Measurements from ENCODE around the gene ZAP70. TPM values are rescaled to one million over a fixed set of nuclear protein-coding genes. Genes with fewer than 3 reads are reported as not detected.

The ZAP70 gene
- total RNA-seq, 1 experiment from 2014 or later, result 0.54 TPM

- Histone ChIP-seq H3K27me3 (ENCODE audit: control insufficient read depth, insufficient read depth, low read length) (no peaks in the 10 kb centered on the region), H3K27ac (ENCODE audit: low read length) (no peak overlapping the region), H3K36me3 (ENCODE audit: control insufficient read depth, insufficient read depth, low read length) (no peaks in the 10 kb centered on the region), H3K4me3 (ENCODE audit: low read depth in 2 of 2, low read length in 2 of 2) (no peak overlapping the region), H3K4me1 (ENCODE audit: control insufficient read depth, insufficient read depth, low read length) (no peaks in the 10 kb centered on the region), H3K9me3 (ENCODE audit: control insufficient read depth, insufficient read depth, low read depth, low read length) (no peaks in the 10 kb centered on the region)
- CTCF ChIA-PET, result no interaction called here
- ATAC-seq (no peak), DNase-seq (ENCODE audit: low read depth, low spot score) (no peak)
- no TSS peak for BruUV-seq (replicated peaks)
- no peak for TF ChIP-seq CTCF (IDR thresholded peaks at IDR 0.05)
- no peak for TF ChIP-seq REST (IDR thresholded peaks at IDR 0.05; ENCODE audit: insufficient read depth in 1 of 2, low read depth in 2 of 2, low read length in 1 of 2)
- no peak for TF ChIP-seq POLR2AphosphoS5 (IDR thresholded peaks at IDR 0.05; ENCODE audit: low read depth, low read length)
- TF ChIP-seq TCF7L2 (IDR thresholded peaks at IDR 0.05; ENCODE audit: low read depth, low read length), result no peak
- TF ChIP-seq SIN3A (IDR thresholded peaks at IDR 0.05; ENCODE audit: borderline replicate concordance, insufficient read depth, low read depth, low read length), result no peak
- POLR2A ChIA-PET, result no interaction called here
- intact Hi-C loops (cut with micrococcal nuclease; ENCODE audit: unreplicated experiment), result no loop called here
- in situ Hi-C loops (cut with HindIII; ENCODE audit: low pct_unique_long_range_greater_than_20kb, low sequenced_read_pairs), result no loop called here
Measured at GRCh38 chr2:97719362-97720155, 6.2 kb downstream of the ZAP70 start.

GRCh38 chr2:97720746-97721145 is 7.4 kb downstream of the ZAP70 start:
- Histone ChIP-seq H3K9me3 (ENCODE audit: control insufficient read depth, insufficient read depth, low read depth, low read length) (no peaks in the 10 kb centered on the region), H3K27me3 (ENCODE audit: control insufficient read depth, insufficient read depth, low read length) (no peaks in the 10 kb centered on the region), H3K4me1 (ENCODE audit: control insufficient read depth, insufficient read depth, low read length) (no peaks in the 10 kb centered on the region), H3K4me3 (ENCODE audit: low read depth in 2 of 2, low read length in 2 of 2) (no peak overlapping the region), H3K36me3 (ENCODE audit: control insufficient read depth, insufficient read depth, low read length) (no peaks in the 10 kb centered on the region), H3K27ac (ENCODE audit: low read length) (no peak overlapping the region)
- no peak for TF ChIP-seq SIN3A (IDR thresholded peaks at IDR 0.05; ENCODE audit: borderline replicate concordance, insufficient read depth, low read depth, low read length)
- TF ChIP-seq REST (IDR thresholded peaks at IDR 0.05; ENCODE audit: insufficient read depth in 1 of 2, low read depth in 2 of 2, low read length in 1 of 2), result no peak
- TF ChIP-seq TCF7L2 (IDR thresholded peaks at IDR 0.05; ENCODE audit: low read depth, low read length), result no peak
- TF ChIP-seq CTCF (IDR thresholded peaks at IDR 0.05), result no peak
- no peak for TF ChIP-seq POLR2AphosphoS5 (IDR thresholded peaks at IDR 0.05; ENCODE audit: low read depth, low read length)
- intact Hi-C loops (cut with micrococcal nuclease; ENCODE audit: unreplicated experiment) (no loop called here), in situ Hi-C loops (cut with HindIII; ENCODE audit: low pct_unique_long_range_greater_than_20kb, low sequenced_read_pairs) (no loop called here)
- ChIA-PET POLR2A (no interaction called here), CTCF (no interaction called here)
- no TSS peak for BruUV-seq (replicated peaks)
- DNase-seq (ENCODE audit: low read depth, low spot score) (no peak), ATAC-seq (no peak)
